ENCODE results near the gene TNS3. TPM values are rescaled to one million over a fixed set of nuclear protein-coding genes. Genes with fewer than 3 reads are reported as not detected.

Gene TNS3
- polyA plus RNA-seq, 1 donor from 2014 or later = 12.5 TPM

DNA sequence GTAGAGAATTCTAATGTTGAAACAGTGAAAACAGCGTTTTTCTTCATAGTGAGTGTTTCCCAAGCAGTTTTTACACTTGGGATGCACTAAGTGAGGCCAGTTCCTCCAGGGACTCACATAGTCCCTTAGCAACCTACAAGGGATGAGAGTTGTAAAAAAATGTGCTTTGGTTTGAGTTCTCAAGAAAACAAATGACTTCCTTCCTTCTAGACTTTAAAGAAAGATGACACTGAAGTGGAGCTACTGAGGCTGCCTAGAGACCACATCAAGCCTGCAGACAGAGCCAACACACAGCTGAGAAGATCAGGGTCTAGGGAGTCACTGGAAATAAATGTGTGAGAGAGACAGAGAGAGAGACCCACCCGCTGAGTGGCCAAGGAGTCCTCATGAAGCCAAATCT, 264.4 kb downstream of the TNS3 start:
- Mint-ChIP-seq H3K36me3 (peaks cover 10% of the 10 kb centered on the region), H3K4me1 (peaks cover 0 to 1% (median 0%) of the 10 kb centered on the region in 3 donors), H3K27me3 (no peaks in the 10 kb centered on the region), H3K9me3 (no peaks in the 10 kb centered on the region), H3K4me3 (no peak overlapping the region), H3K27ac (peak overlapping the region in 2 of 3 donors; percentile 29 to 54)

DNA sequence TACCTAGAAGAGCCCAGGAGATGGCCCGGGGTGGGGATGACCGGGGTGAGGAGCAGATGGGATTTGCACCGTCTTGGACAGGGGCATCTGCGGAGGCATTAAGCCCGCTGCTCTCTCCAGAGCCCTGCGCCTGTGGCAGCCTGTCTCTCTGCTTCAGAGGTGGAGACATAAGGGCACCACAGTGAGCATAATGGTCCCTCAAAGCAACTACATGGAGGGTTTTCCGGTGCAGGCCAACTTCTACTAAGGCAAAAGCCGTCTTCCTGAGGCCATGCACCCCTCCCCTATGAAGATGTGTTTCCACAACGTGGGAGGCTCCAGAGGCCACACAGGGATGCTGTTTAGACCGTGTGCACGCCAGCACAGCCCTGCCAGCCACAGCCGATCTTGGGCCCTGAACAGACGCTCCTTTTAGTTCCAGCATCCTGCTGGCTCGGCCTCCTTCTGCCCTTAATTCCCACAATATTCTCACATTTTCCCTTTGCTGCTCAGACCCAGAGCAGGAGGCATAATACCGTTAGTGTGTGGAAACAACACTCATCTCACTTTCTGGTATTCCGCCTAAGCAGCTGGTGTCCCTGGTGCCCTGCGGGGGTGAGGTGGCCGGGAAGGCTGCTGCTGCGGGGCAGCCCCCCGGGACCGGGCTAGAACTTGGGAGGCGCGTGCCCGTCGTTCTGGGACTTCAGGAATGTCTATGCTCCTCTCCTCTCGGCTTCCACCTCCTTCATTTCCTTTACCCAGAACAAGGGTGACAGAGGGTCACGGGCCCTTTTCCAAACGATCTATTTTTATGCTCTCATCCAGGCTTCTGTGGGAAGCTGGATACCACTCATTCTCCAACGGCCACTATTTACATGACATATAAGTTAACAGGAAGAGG, 266.9 kb downstream of the TNS3 start:
- Mint-ChIP-seq H3K9me3 (peaks cover 0 to 12% (median 1%) of the 10 kb centered on the region in 3 donors), H3K36me3 (peaks cover 14% of the 10 kb centered on the region), H3K27ac (no peak overlapping the region), H3K4me1 (peaks cover 0 to 1% (median 0%) of the 10 kb centered on the region in 3 donors), H3K4me3 (no peak overlapping the region), H3K27me3 (no peaks in the 10 kb centered on the region)

DNA sequence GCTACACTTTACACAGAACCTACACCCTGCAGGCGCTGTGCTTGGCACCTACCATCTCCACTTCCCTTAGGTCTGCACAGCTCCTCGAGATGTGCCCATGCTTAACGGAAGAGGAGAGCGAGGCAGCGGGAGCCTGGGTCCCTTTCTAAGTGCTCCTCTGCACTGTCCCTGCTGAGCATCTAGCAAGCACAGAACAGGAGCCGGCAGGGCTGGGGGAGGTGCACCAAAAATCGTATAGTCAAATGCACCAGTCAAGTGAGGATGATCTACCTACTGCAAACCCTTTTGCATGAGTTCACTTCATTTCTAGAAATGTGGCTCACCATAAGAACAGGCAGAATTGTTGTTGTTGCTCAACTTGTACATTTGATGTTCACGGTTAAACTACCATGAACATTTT, 267.7 kb downstream of the TNS3 start:
- peaks cover 0 to 12% (median 1%) of the 10 kb centered on the region in 3 donors for H3K9me3 Mint-ChIP-seq
- H3K27me3 Mint-ChIP-seq = no peaks in the 10 kb centered on the region
- no peak overlapping the region for H3K27ac Mint-ChIP-seq
- H3K36me3 Mint-ChIP-seq = peaks cover 14% of the 10 kb centered on the region
- peaks cover 0 to 1% (median 0%) of the 10 kb centered on the region in 3 donors for H3K4me1 Mint-ChIP-seq
- no peak overlapping the region for H3K4me3 Mint-ChIP-seq

DNA sequence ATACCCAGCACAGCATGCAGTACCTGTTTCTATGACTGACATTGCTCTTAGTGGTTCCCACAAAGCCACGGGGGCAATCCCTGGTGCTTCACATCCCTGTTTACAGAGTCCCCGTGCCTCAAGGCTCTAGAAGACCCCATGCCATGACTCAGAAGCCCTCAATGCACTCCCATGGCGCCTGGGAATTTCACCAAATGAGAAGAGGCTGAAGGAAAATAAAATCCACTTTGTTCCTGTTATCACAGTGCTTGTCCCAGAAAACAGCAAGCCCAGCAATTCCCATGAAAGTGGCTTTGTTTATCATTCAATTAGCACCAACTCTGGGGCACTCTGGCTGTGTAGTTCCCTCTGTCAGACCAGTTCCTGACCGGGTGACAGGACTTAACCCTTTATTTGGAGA, 268.3 kb downstream of the TNS3 start:
- Mint-ChIP-seq H3K27ac (no peak overlapping the region), H3K36me3 (peaks cover 18% of the 10 kb centered on the region), H3K4me3 (no peak overlapping the region), H3K9me3 (peaks cover 0 to 17% (median 1%) of the 10 kb centered on the region in 3 donors), H3K4me1 (peaks cover 0 to 1% (median 0%) of the 10 kb centered on the region in 3 donors), H3K27me3 (no peaks in the 10 kb centered on the region)

DNA sequence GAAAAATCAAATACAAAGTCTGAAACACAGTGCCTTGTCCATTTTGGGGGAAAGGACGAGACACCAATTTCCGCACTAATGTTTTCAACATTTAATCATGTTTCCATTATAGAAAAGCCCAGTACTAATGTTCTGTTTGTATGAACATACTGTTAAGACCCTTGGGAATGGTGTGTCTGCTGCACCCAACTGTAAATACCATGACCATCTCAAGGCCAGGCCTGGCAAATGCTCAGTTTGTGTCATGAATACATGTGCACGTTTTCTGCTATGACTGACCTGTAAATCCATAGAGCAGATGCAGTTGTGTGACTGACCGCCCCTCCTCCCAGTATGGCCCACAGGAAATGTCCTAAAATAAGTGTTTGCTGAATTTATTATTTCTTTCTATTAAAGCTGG, 270.0 kb downstream of the TNS3 start:
- H3K36me3 Mint-ChIP-seq = peaks cover 17% of the 10 kb centered on the region
- no peaks in the 10 kb centered on the region for H3K4me1 Mint-ChIP-seq
- H3K27me3 Mint-ChIP-seq = no peaks in the 10 kb centered on the region

DNA sequence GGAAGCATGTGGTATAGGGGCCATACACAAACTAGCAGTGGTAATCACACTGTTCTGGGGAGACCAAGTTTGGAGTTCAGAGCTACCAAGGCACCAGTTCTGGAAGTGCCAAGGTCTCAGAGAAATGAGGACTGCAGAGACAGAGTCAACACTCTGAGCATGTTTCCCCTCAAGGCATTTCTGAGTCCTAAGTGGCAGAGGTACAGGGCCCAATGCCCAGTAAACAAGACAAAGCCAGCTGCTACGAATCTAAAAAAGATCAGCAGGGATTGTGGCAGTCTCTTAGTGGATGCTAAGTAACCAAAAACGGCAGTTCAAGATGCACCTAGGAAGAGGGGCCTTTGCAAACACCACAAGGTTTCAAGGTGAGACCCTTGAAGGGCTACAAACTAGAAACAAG, 271.9 kb downstream of the TNS3 start:
- peak overlapping the region in 1 of 4 donors; percentile 28 for H3K4me3 Mint-ChIP-seq

More for the DNA sequence above, 270.0 kb downstream of the TNS3 start:
- Mint-ChIP-seq H3K4me3 (no peak overlapping the region), H3K9me3 (peaks cover 0 to 18% (median 1%) of the 10 kb centered on the region in 3 donors), H3K27ac (no peak overlapping the region)

DNA sequence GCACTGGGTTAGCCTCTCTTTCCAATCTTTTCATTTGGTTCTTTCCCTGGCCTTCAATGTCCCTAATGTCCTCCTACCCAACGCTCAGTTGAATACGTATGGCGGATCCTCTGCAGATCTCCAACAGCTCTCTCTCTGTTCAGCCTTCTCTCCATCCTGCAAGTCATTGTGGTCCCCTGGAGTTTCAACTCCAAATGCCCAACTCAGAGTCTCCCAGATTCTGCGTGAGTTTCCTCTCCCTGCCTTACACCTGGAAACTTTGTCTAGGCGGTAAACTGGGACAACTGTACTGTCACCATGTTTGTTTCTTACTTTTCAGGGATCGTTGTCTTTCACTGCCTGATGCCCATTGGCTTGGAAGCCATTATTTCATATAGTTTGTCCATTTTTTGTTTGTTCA, 273.1 kb downstream of the TNS3 start:
- Mint-ChIP-seq H3K9me3 (peaks cover 0 to 18% (median 1%) of the 10 kb centered on the region in 3 donors), H3K27me3 (no peaks in the 10 kb centered on the region), H3K36me3 (peaks cover 17% of the 10 kb centered on the region), H3K4me1 (no peaks in the 10 kb centered on the region), H3K27ac (no peak overlapping the region), H3K4me3 (no peak overlapping the region)

More for the DNA sequence above, 271.9 kb downstream of the TNS3 start:
- no peaks in the 10 kb centered on the region for H3K27me3 Mint-ChIP-seq
- peaks cover 17% of the 10 kb centered on the region for H3K36me3 Mint-ChIP-seq
- no peak overlapping the region for H3K27ac Mint-ChIP-seq
- H3K4me1 Mint-ChIP-seq = no peaks in the 10 kb centered on the region
- H3K9me3 Mint-ChIP-seq = peaks cover 0 to 18% (median 1%) of the 10 kb centered on the region in 3 donors

DNA sequence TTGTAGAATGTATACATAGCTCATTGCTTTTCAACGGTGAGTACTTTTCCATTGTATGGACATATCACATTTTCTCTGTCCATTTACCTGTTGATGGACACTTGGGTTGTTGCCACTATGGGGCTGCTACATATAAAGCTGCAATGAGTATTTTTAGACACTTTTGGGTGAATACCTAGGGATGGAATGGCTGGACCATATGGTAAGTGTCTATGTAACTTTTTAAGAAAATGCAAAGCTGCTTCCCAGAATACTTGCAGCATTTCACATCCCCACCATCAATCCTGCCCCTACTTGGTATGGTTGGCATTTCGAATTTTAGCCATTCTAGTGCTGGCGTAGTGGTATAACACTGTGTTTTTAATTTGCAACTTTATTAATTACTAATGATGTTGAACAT, 274.6 kb downstream of the TNS3 start:
- H3K36me3 Mint-ChIP-seq = peaks cover 18% of the 10 kb centered on the region
- H3K9me3 Mint-ChIP-seq = peaks cover 0 to 18% (median 1%) of the 10 kb centered on the region in 3 donors
- H3K4me1 Mint-ChIP-seq = no peaks in the 10 kb centered on the region
- no peak overlapping the region for H3K27ac Mint-ChIP-seq
- no peak overlapping the region for H3K4me3 Mint-ChIP-seq
- no peaks in the 10 kb centered on the region for H3K27me3 Mint-ChIP-seq

DNA sequence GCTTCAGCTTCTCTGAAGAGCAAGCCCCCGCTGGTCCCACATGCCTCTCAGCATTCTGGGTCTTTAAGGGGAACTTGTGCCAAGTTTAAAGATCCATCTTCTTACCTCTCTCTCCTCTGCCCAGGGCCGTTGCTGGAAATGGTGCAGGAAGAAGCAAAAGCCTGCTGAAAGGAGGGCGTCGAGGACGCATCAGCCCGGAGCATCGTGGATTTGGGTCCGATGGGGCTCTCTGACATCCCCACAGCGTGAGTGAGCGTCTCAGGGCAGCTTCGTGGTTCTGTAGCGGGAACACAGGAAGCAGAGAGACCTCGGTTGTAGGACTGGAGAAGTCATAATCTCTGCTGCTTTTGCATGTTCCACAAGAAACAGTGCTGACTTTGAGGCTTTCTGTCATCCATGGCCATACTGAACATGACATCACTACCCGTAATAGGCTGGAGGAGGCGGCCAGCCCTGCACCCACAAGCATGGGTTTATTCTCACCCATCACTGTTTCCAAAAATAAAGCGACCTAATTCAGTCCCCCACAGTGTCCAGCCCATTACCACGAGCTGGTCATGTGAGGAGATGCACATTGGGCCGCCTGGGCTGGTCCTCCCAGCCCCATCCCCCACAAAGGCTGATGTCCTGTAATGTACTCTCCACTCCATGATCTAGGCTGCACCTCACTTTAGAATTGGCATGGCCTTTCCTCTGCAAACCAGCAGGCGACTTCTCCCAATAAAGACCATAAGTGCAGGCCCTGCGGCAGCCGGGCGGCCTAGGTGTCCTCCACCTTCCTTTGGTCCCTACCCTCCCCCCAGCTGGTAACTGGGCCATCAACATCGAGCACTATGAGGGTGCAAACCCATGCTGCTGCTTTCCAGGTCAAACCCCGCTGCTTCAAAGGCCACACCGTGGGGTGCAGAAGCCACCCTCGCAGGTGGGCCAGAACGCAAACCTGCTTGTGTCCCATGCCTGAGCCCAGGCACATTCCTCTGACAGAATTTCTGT, 276.9 kb downstream of the TNS3 start:
- Mint-ChIP-seq H3K27ac (peak overlapping the region in 1 of 3 donors; percentile 10), H3K27me3 (no peaks in the 10 kb centered on the region), H3K9me3 (peaks cover 0 to 6% (median 0%) of the 10 kb centered on the region in 3 donors), H3K4me1 (no peaks in the 10 kb centered on the region), H3K36me3 (peaks cover 10% of the 10 kb centered on the region), H3K4me3 (peak overlapping the region in 1 of 4 donors; percentile 44)

DNA sequence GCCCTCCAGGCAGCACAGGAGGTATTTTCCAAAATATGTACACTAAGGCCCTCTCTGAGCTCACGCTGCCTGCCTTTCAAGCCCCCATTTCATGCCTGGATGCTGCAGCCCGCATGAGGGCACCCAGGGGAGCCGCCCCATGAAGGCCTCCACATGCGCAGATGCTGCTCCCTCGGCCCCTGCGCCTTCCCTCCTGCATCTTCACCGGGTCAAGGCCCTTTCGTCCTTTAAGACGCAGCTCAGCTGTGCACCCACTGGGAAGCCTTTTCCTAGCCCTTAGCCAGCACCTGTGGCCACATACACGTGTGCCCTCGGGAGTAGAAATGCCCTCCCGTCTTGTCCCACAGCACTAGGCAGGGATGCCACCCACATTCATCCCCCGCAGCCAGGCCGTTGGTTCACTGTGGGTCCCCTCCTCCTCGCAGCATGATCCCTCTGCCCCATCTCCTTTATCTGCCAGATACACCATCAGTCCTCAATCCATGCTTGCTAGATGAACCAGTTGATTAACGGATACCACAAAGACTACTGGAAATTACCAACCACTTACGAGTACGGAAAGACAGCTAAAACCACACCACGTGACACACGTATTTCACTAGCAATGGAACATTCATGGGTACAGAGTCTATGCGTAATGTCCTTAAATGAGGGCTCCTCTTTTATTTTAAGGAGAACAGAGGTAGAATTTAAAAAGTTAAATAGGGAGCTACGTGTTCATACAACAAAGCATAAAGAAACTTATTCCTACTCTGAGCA, 278.0 kb downstream of the TNS3 start:
- Mint-ChIP-seq H3K4me3 (no peak overlapping the region), H3K9me3 (peaks cover 0 to 4% (median 0%) of the 10 kb centered on the region in 3 donors), H3K27me3 (no peaks in the 10 kb centered on the region), H3K4me1 (no peaks in the 10 kb centered on the region), H3K36me3 (peaks cover 8% of the 10 kb centered on the region), H3K27ac (no peak overlapping the region)

DNA sequence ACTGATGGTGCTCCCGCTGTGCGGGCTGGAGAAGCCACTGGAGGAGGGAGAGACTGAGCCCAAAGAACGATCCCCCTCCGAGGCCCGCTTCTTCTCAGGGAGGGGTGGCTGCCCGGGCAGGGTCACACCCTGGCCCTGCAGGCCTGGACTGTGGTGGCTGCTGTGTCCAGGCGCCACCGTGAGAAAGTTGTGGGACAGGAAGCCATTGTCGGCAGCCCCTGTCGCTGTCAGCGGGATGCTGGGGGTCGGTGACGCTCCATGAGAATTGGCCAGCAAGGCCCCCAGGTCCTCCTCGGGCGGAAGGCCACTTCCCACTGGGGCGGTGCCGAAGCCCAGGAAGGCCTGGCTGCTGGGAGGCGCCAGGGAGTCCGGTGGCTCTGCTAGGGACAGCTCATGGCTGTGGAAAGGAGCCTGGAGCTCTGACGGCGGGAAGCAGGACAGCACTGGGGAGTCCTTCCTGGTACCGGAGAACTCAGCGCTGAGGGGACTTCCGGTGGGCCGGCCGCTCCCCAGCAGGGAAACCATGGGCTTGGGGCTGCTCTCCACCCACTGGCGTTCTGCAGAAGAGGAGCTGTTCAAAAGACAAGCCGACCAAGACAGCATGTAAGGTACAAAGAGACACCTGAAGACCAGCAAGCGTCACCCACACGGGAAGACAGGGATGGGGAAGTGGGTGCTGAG, 278.8 kb downstream of the TNS3 start:
- H3K9me3 Mint-ChIP-seq = no peaks in the 10 kb centered on the region
- no peaks in the 10 kb centered on the region for H3K27me3 Mint-ChIP-seq
- no peak overlapping the region for H3K4me3 Mint-ChIP-seq
- H3K36me3 Mint-ChIP-seq = peaks cover 2% of the 10 kb centered on the region
- no peak overlapping the region for H3K27ac Mint-ChIP-seq
- H3K4me1 Mint-ChIP-seq = no peaks in the 10 kb centered on the region

DNA sequence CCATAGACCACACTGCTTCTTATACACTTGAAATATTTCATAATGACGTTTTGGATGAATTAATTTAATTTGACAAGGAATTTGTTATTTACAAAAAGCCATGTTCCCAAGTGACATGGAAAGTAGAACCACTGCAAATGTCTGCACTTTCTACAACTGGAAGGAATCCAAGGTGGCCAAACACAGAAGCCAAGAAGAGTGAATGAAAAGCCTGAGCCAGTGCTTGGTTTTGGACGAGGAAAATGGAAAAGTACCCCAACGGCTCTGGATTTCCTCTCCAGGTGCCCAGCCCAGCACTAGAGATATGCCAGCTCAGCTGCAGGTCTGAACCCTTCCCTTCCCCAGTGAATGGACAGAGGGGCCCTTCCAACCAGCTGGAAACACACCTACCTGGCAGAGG, 279.4 kb downstream of the TNS3 start:
- H3K27me3 Mint-ChIP-seq = no peaks in the 10 kb centered on the region
- no peak overlapping the region for H3K4me3 Mint-ChIP-seq
- H3K4me1 Mint-ChIP-seq = no peaks in the 10 kb centered on the region
- H3K36me3 Mint-ChIP-seq = peaks cover 2% of the 10 kb centered on the region
- H3K9me3 Mint-ChIP-seq = no peaks in the 10 kb centered on the region
- no peak overlapping the region for H3K27ac Mint-ChIP-seq

DNA sequence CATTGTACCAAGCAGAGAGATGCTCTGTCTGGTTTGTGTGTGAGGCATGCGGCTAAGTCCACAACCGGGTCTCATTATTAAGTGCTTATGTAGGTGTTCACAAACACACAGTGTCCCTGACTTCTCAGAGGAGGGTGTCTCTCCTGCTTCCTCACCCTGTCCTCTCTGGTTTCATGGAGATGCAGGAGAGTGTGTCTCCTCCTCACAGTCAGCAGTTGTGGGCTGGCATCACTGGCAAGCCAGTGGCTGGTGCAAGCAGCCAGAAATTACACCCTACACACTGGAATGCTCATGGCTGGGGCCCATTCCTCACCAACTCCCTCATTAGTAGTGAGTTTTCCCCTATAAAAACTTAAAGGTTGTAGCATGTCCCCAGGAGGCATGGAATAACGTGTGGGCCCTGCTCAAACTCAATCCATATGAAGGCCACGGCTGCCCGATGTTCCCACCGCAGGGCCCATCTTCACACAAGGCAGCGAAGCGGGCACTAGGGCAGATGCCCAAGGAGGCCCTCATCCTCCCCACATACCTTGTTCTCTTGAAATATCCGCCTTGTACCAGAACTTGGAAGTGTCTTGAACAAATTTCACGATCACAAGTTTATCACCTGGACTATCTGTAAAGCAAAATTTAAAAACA, 280.1 kb downstream of the TNS3 start:
- peak overlapping the region in 1 of 3 donors; percentile 32 for H3K27ac Mint-ChIP-seq
- H3K27me3 Mint-ChIP-seq = no peaks in the 10 kb centered on the region
- no peaks in the 10 kb centered on the region for H3K9me3 Mint-ChIP-seq
- H3K4me1 Mint-ChIP-seq = no peaks in the 10 kb centered on the region
- no peak overlapping the region for H3K4me3 Mint-ChIP-seq
- peaks cover 2% of the 10 kb centered on the region for H3K36me3 Mint-ChIP-seq

Data from IgD-negative memory B cell (primary cell).